HS-27A (cell line): Measurements from ENCODE around the gene KMT2D.
"Not testable (repeated sequence)": the region's sequence is repeated elsewhere in the genome, so short reads cannot be mapped to it uniquely, and the experiment has no call there.

Experiments
- DNase-seq: peaks from one replicate; pipeline ENCODE4 v3.0.0-alpha.2; 2012; ENCODE audit warnings: low read depth, missing footprints

Gene KMT2D

GRCh38 chr12:49088150-49088931 lies 27.7 kb upstream of the KMT2D start:
- DNase-seq = peak; percentile 68

GRCh38 chr12:49086116-49086515 lies 25.5 kb upstream of the KMT2D start:
- DNase-seq = no peak

DNA sequence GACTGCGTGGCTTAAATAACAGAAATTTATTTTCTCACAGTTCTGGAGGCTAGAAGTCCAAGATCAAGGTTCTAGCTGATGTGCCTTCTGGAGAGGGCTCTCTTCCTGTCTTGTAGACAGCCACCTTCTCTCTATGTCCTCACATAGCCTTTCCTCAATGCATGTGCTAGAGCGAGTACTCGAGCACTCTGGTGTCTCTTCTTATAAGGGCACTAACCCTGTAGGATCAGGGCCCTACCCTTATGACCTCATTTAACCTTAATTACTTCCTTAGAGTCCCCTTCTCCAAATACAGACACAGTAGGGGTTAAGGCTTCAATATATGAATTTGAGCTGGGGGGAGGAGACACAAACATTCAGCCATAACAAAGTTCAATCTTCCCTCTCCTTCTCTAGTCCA lies 23.8 kb upstream of the KMT2D start:
- no peak for DNase-seq

DNA sequence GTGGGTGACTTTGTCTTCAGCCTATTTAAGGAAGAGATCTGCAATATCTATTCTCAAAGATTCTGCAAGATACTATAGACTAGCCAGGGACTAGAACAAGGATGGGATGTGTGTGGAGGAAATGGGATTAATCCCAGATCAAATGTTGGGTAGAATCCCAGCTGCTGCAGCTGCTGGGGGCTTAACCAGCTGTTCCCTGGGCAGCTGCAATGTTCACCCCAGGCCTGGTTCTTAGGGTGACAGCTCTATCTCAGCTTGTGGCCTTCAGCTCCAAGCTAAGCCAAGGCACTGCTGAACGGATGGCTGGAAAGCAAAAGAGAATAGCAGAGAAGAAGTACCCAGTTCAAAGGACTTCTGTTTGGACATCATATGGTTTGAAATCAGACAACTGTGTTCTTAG lies 19.2 kb upstream of the KMT2D start:
- DNase-seq = no peak

- DNase-seq = no peak
Measured at GRCh38 chr12:49070971-49071370, 10.4 kb upstream of the KMT2D start.

DNA sequence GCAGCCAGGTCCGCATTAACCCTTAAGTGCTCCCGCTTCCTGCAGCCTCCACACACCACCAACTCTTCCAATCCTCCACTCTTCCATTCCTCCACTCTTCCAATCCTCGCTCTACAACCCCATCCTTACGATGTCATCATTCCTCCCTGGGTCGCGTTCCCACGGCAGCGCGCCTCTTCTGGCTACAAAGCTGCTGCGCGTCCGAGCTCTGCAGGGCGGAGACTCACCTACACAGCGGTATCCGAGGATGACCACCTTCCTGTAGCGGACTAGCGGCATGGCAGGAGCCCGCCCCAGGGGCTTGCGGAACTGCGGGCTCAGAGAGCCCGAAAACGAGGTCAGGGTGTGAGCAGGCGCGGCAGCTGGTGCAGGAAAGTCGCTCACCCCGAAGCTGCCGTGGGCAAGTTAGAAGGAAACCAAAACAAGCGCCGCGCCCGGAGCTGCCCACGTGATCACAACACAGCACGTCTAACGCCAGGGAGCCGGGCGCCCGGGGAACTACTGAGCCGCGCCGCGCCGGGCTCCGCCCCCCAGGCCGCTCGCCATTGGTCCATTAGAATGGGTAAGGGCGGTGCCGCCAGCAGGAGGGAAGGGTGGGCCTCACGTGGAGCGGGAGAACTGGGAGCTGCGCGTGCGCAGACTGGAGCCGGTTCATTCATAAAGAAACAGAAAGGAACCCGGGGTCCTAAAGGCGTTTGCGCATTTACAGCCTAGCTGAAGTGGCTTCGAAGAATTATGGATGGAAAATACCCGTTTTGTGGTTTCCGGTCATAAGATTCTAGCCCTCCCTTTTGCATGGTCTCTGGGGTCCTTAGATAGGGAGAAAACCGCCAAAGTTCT lies 9.1 kb upstream of the KMT2D start, which contains the start of gene RHEBL1:
Gene RHEBL1, minus strand, starts transcription at position 473 of the 840 bp plus-strand sequence. Its CDS starts 194 bp downstream, at position 279.
- DNase-seq = peak; percentile 89

- no peak for DNase-seq
Measured at GRCh38 chr12:49068879-49069506, 8.4 kb upstream of the KMT2D start.

DNA sequence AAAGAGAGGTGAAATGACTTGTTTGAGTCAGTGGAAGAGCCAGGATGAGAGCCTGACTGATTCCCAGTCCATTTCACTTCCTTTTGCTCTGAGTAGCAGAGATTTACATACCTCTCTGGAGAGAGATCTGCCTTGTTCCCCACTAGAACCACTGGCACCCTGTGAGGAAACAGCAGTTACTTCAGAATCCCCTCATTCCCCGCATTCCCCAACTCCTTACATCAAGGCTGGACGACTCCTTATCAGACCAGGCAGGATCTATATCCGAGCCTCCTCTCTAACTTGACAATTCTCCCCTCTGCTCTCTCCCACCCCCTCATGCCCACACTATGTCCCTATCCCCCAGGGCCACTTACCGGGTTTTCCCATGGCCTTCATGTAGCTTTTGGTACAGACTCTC lies 5.5 kb upstream of the KMT2D start:
- DNase-seq = no peak

- DNase-seq = no peak
Measured at GRCh38 chr12:49064767-49065152, 4.2 kb upstream of the KMT2D start.

GRCh38 chr12:49061916-49062315 lies 1.3 kb upstream of the KMT2D start:
- DNase-seq = not testable (repeated sequence)

DNA sequence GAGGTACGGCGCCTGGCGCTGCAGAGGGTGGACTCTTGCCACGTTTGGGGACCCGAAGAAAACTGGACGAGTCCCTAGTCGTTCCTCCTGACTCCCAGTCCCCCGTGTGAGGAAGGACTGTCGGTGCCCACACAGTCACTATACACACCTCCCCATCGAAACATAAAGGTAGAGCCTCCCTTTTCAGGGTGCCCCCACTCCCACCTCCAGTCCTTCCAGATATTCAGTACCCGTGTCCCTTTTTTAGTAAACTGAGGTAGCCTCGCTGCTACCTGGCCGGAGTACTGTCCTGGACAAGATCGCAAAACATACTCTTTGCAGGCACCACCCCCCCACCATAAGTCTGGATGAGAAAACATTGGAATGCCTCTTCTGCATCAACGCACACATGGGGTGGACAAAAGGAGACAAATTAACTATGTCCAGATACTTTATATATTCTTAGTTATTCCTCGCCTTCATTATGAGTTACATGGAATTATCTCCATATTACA lies 610 bp upstream of the KMT2D start:
- DNase-seq = no peak

DNA sequence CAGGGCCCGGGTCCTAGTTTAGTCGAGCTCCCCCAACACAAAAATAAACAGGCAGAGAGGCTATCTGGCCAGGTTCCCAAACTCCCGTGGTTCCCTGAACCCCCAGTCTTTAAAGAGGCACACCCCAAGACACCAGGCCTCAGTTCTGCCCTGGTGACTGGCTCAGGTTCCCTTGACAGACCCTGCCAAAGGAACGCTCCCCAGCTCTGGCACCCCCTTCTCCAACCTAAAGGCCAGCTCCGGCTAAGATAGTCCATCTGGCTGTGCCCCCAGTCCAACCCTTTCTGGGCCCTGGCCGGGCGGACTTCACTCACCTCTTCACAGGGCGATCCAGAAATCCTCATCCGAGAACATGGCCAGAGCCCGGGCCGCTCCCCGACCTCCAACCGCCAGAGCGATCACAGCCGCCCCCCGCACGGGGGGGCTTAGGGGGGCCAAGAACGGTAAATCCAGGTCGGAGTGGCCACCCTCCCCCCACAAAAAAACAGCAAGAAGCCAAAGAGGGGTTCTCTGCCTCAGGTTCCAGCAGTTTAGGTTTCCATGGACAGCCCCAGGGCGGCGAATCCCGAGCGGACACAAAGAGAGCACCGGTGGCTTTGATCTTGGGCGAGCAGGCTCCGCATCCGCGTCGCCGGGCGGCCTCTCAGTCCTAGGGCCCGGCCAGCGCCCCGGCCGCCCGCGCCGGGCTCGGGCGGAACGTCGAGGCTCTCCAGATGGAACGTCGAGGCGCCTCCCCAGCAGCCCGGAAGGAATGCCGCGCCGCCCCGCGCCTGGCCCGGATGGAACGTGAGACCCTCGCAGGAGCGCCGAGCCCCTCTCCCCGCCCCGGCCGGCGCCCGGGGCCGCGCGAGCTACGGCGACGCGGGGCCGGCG lies 1.1 kb downstream of the KMT2D start:
- DNase-seq = no peak

GRCh38 chr12:49059045-49059298 lies 1.6 kb downstream of the KMT2D start:
- no peak for DNase-seq

GRCh38 chr12:49058366-49059044 lies 2.1 kb downstream of the KMT2D start:
- DNase-seq = no peak

GRCh38 chr12:49057888-49058287 lies 2.7 kb downstream of the KMT2D start:
- no peak for DNase-seq

DNA sequence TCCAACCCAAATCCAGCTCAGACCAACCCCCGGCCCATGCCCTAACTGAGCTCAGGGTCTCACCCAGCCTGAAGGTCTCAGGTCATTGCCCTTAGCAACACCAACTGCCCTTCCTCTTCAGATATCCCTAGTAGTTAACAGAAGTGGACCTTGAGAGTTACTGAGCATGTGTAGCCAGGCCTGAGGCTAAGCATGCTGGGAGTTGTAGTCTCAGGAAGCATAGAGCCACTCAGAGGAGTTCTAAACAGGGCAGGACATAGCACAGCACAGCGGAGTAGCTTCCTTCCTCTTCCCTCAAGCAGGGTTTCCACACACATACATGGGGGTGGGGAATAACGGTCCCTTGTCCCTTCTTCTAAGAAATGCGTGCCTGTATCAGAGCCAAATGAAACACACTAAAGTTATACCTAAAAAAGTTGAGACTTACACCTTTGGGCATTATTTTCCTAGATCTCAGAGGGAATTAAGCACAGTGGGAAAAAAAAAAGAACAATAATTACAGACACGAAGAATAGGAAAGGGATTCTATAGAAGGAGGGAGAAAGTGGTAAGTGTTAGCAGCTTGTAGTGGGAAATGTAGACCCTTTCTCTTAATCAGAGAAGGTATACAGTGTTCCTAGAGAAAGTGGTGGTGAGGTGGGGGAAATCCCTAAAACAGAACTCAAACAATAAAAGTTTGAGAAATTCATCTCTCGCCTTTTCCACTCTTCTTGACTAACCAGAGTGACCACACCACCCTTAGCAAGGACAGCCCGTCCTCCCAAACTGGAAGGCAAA lies 4.4 kb downstream of the KMT2D start:
- no peak for DNase-seq

- no peak for DNase-seq
Measured at GRCh38 chr12:49055092-49055491, 5.5 kb downstream of the KMT2D start.

DNA sequence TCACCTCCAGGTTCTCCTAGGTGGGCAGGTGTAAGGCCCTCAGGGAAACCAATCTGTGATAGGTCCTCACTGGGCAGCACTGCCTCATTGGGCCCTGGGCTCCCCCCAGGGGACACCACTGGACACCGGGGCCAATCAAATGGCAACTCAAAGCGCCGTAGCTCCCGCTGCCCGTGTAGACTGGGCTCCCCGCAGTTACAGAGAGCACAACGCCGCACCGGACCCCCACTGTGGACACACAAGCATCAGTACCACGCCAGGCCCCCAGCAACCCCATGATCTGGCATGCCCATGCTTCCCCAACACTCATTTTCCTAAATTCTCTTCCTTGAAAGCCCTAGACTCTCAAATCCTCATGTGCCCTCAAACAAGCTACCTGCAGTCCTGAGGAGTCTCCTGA lies 6.1 kb downstream of the KMT2D start:
- no peak for DNase-seq

- no peak for DNase-seq
Measured at GRCh38 chr12:49054096-49054495, 6.5 kb downstream of the KMT2D start.

DNA sequence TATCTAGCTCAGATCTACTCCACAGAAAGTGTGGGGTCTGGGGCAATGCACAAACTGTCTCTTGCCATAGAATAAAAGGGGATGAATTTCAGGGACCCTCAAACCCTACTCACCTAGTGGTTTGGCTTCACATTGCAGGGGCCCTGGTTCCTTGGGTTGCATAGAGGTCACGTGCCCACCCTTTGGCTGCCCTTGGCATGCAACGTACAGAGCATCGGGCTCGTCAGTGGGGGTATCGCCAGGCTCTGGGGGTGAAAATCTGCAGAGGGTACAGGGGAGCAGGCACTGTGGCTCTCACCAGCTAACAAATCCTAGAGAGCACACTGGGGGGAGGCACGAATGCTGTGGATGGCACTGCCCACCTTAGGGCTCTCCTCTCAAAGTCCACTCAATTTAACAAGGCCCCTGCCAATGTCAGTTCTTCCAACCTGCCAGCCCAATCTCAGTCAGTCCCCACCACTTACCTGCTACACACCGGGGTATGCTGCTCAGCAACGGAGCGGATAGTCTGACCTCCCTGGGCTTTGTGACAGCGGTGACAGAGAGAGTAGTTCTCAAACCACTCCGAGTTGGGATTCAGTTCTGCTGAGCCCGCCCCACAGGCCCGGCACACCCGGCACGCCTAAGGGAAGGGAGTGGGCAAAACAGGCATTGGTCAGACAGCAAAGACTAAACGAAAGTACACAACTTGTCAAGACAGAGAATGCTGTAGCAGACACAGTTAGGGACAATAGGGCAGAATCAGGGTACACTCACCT lies 8.0 kb downstream of the KMT2D start:
- DNase-seq = no peak
